ENCODE data around the gene SSH2.

The SSH2 gene

DNA sequence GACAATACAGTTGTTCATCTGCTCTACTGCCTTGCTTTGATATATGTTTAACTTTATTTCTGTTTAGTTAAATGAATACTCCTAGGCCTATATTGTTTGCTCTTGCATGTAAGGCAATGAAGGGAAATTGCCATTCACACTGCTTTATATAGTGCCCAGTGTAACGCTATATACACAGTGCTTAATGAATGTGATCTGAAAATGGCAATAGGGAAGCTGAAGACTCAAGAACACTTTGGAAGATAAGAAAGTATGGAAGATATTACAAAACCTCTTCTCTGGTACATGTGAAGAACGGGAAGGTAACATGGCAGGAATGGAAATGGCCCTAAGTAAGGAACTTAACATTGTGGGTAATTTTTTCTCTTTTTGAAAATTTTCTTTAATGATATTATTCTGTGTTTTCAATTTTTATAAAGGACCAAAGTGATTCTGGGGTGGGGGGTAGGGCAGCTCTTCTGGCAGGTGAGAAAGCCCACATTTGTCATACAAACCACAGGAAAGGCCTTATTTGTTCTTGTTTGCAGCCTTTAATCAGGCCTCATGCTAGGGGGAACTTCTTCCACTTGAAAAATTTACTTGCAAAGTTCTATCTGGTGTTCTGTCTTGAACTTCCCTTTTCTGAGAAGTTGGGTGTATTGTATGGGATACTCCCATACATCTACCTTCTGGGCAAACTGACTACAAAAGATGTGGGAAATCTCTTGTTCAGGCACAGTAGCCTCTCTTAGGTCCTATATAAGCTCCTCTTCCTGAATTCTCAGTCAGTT, 206.6 kb downstream of the SSH2 start:
- TF ChIP-seq, protein P1, sequence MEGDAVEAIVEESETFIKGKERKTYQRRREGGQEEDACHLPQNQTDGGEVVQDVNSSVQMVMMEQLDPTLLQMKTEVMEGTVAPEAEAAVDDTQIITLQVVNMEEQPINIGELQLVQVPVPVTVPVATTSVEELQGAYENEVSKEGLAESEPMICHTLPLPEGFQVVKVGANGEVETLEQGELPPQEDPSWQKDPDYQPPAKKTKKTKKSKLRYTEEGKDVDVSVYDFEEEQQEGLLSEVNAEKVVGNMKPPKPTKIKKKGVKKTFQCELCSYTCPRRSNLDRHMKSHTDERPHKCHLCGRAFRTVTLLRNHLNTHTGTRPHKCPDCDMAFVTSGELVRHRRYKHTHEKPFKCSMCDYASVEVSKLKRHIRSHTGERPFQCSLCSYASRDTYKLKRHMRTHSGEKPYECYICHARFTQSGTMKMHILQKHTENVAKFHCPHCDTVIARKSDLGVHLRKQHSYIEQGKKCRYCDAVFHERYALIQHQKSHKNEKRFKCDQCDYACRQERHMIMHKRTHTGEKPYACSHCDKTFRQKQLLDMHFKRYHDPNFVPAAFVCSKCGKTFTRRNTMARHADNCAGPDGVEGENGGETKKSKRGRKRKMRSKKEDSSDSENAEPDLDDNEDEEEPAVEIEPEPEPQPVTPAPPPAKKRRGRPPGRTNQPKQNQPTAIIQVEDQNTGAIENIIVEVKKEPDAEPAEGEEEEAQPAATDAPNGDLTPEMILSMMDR (IDR thresholded peaks at IDR 0.05; ENCODE audit: control insufficient read depth, insufficient read depth, low read depth, low read length, missing control alignments), result no peak
- H3K4me3 ChIP-seq (ENCODE audit: control insufficient read depth, low read depth, low read length), result no peak overlapping the region
- no peak for DNase-seq (ENCODE audit: low read depth)

DNA sequence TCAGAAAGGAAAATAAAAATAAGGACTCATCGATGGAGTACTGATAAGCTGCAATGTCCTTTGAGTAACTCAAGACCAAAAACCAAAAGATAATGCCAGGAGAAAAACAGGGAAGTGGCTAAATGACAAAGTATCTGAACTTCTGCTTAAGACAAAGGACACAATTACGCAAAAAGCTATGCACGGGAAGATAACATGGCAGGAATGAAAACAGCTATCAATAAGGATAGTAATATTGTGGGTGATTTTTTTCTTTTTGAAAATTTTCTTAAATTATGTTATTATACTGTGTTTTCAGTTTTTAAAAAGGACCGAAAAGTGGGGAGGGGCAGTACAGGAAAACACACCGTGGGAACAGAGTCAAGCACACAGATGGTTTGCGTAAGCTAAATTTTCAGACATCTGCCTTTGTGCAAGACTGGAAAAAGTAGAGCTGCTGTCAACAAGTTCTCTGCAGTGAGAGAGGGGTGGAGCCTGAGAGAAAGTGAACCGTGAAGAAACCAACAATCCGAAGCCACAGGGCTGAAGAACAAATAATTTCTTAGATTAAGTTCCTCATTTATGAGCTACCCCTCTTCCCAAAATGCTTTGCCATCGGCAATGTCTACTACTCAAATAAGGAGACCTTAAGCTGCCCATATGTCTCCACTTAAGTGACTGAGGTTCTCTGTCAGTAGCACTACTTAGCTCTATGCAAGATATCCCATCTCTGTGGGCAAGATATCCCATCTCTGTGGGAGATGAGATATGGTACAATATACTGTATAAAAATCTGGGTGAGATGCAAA, 207.4 kb downstream of the SSH2 start:
- DNase-seq (ENCODE audit: low read depth), result no peak
- TF ChIP-seq, protein P1 (IDR thresholded peaks at IDR 0.05; ENCODE audit: control insufficient read depth, insufficient read depth, low read depth, low read length, missing control alignments), result no peak
- no peak overlapping the region for H3K4me3 ChIP-seq (ENCODE audit: control insufficient read depth, low read depth, low read length)

DNA sequence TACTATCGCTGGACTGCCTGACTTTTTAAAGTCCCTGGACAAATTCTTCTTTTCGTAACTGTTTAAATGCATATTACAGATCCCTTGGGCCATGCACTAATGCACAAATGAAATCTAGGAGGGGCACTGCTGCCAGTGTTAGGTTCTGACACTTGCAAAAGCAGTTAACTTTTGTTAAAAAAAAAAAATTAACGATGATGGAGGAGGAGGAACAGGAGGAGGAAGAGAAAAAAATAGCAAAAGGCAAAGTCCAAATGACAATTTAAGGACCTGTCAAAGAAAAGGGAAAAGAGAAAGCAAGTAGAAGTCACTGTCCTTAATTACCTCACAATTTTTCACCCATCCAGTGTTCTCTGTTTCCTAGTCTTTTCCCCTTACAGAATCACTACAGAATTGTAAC, 209.5 kb downstream of the SSH2 start:
- DNase-seq (ENCODE audit: low read depth), result no peak
- no peak overlapping the region for H3K4me3 ChIP-seq (ENCODE audit: control insufficient read depth, low read depth, low read length)

DNA sequence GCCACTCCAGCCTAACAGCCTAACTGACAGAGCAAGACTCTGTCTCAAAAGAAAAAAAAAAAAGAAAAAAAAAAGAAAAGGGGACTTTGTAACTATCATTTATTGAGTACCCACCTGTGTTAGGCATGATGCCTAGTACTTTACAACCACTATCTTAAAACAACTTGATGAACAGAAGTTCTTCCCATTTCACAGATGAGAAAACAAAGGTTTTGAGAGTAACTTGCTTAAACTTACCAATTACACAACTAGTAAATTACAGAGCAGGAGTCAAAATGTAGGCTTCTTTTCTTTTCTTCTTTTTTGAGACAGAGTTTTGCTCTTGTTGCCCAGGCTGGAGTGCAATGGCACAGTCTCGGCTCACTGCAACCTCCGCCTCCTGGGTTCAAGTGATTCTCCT, 210.6 kb downstream of the SSH2 start:
- TF ChIP-seq, protein P1 (IDR thresholded peaks at IDR 0.05; ENCODE audit: control insufficient read depth, insufficient read depth, low read depth, low read length, missing control alignments), result no peak
- DNase-seq (ENCODE audit: low read depth), result no peak

More for the DNA sequence above, 209.5 kb downstream of the SSH2 start:
- TF ChIP-seq, protein P1 (IDR thresholded peaks at IDR 0.05; ENCODE audit: control insufficient read depth, insufficient read depth, low read depth, low read length, missing control alignments), result no peak

GRCh38 chr17:29718446-29719039, 211.5 kb downstream of the SSH2 start:
- DNase-seq (ENCODE audit: low read depth), result no peak
- H3K4me3 ChIP-seq (ENCODE audit: control insufficient read depth, low read depth, low read length), result no peak overlapping the region
- TF ChIP-seq, protein P1 (IDR thresholded peaks at IDR 0.05; ENCODE audit: control insufficient read depth, insufficient read depth, low read depth, low read length, missing control alignments), result no peak

More for the DNA sequence above, 210.6 kb downstream of the SSH2 start:
- H3K4me3 ChIP-seq (ENCODE audit: control insufficient read depth, low read depth, low read length), result no peak overlapping the region

DNA sequence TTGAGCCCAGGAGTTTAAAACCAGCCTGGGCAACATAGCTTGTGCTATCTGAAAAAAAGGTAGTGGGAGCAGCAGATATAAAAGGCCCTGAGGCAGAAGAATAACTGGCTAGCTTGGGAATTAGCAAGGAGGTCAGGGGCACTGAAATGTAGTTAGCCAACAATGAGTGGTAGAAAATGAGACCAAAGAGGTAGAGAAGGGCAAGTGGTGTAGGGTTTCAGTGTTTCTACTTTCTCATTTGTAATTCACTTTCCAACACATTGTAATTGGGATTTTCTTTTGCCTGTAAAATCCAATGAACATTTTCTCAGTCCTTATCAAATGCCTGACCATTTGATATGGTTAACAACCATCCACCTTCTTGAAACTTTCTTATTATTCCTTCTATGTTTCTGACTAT, 212.2 kb downstream of the SSH2 start:
- TF ChIP-seq, protein P1 (IDR thresholded peaks at IDR 0.05; ENCODE audit: control insufficient read depth, insufficient read depth, low read depth, low read length, missing control alignments), result no peak
- H3K4me3 ChIP-seq (ENCODE audit: control insufficient read depth, low read depth, low read length), result no peak overlapping the region
- no peak for DNase-seq (ENCODE audit: low read depth)
